HG03280 (cell line): ENCODE measurements around the gene ABLIM2.
"Not testable (repeated sequence)": the region's sequence is repeated elsewhere in the genome, so short reads cannot be mapped to it uniquely, and the experiment has no call there.

Experiments
- ATAC-seq: cut with Tn5 transposase; IDR thresholded peaks from one replicate; pipeline ENCODE4 v1.9.1; 2021; ENCODE audit warnings: mild to moderate bottlenecking, moderate library complexity; ENCODE audit not compliant: unreplicated experiment

ABLIM2 gene

DNA sequence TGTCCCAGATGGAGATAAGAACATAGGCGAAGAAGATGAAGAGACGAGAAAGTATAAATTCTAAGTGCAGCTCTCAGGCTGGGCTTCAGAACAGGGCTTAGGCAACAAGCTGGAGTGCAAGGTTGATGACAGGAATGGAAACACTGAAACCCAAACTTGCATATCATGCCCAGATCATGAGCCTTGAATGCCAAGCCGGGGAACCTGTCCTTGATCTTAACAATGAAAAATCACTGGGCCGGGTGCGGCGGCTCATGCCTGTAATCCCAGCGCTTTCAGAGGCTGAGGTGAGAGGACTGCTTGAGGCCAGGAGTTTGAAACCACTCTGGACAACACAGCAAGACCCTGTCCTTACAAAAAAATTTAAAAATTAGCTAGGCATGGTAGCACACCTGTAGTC lies 236.1 kb downstream of the ABLIM2 start:
- no peak for ATAC-seq

DNA sequence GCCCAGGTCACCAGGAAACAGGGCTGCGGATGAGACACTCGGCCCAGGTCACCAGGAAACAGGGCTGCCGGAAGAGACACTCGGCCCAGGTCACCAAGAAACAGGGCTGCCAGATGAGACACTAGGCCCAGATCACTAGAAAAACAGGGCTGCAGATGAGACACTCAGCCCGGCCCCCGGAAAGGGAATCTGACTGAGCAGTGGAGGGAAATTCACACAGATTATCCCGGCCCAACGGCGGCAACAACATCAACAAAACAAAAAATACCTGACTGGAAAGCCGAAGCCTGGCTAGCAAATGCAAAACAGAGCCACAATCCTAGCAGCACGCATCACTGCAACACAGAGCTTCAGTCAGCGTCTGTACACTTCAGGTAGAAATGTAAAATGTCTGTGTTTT lies 239.6 kb downstream of the ABLIM2 start:
- no peak for ATAC-seq

DNA sequence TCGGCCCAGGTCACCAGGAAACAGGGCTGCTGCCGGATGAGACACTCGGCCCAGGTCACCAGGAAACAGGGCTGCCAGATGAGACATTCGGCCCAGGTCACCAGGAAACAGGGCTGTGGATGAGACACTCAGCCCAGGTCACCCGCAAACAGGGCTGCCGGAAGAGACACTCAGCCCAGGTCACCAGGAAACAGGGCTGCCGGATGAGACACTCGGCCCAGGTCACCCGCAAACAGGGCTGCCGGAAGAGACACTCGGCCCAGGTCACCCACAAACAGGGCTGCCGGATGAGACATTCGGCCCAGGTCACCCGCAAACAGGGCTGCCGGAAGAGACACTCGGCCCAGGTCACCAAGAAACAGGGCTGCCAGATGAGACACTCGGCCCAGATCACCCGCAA lies 240.4 kb downstream of the ABLIM2 start:
- ATAC-seq = not testable (repeated sequence)

DNA sequence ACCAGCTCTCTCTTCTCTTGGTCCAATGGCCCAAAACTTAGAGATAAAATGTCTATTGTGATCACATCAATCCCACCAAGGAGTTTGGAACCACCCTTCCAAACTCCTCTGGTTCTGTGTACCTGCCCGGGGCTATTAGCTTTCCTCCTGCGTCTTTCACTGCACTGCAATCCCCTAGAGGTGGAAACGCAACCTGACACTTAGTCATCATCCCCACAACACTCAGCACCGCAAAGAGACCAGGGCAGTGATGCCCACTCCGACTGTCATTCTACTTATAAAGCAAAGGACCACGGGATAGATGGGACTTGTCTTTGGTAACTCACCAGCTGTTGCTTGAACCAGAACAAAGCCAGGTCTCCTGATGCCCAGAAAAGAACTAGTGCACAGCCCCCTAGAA lies 240.9 kb downstream of the ABLIM2 start:
- no peak for ATAC-seq

DNA sequence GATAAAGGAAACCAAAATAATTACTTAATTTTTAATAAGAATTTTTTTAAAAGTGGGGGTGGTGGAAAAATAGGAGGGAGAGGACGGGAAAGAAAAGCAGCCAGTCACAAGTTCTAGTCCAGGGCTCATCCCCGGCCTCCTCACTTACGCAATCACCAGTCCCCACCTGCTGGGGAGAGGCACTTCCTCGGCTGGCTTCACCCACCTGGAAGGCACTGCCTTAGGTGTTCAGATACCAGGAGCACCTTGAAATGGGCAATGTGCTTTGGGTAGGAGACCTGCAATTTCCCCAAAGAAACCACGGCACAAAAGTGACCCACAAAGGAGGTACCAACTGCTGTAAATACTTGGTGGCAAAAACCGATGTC lies 242.8 kb downstream of the ABLIM2 start:
- no peak for ATAC-seq
